ENCODE measurements around the gene AHNAK2.

Gene AHNAK2

GRCh38 chr14:104957146-104958113 is 20.7 kb downstream of the AHNAK2 start:
- TF ChIP-seq ZNF558 (tag by site-specific recombination; IDR thresholded peaks at IDR 0.05): no peak
- no peak for TF ChIP-seq ZNF10 (tag by site-specific recombination; IDR thresholded peaks at IDR 0.05)
- no peak for TF ChIP-seq ZNF311 (tag by site-specific recombination; IDR thresholded peaks at IDR 0.05; ENCODE audit: borderline replicate concordance)
- TF ChIP-seq ZNF48 (tag by site-specific recombination; IDR thresholded peaks at IDR 0.05): no peak
- no peak for TF ChIP-seq ZBTB49 (tag by site-specific recombination; IDR thresholded peaks at IDR 0.05; ENCODE audit: low read depth)
- no peak for TF ChIP-seq SCRT2 (tag by site-specific recombination; IDR thresholded peaks at IDR 0.05)
- TF ChIP-seq ZNF274 (IDR thresholded peaks at IDR 0.05; ENCODE audit: low read length): no peak
- no peak for TF ChIP-seq ZNF274 (tag by site-specific recombination; IDR thresholded peaks at IDR 0.05; ENCODE audit: borderline replicate concordance)
- no peak for TF ChIP-seq ZBTB6 (tag by site-specific recombination; IDR thresholded peaks at IDR 0.05)
- no peak for TF ChIP-seq ZNF518A (tag by site-specific recombination; conservative IDR thresholded peaks at IDR 0.05; ENCODE audit: low read depth)
- TF ChIP-seq ZNF26 (tag by site-specific recombination; IDR thresholded peaks at IDR 0.05): peak; percentile 9; the same call in 1 of the 2 replicates
- TF ChIP-seq ZNF302 (tag by site-specific recombination; IDR thresholded peaks at IDR 0.05; ENCODE audit: low read depth): no peak
- TF ChIP-seq ZNF280C (tag by site-specific recombination; IDR thresholded peaks at IDR 0.05): no peak
- TF ChIP-seq KLF1 (tag by site-specific recombination; IDR thresholded peaks at IDR 0.05): peak; percentile 79
- no peak for TF ChIP-seq ZNF423 (tag by site-specific recombination; IDR thresholded peaks at IDR 0.05)
- TF ChIP-seq KLF17 (tag by site-specific recombination; IDR thresholded peaks at IDR 0.05): no peak
- Histone ChIP-seq H3K9me3 (ENCODE audit: control insufficient read depth, insufficient read depth, low read depth, low read length) (no peaks in the 10 kb centered on the region), H3K27ac (ENCODE audit: extremely low read depth, low read depth, low read length) (no peak overlapping the region), H3K4me3 (ENCODE audit: low read depth, low read length) (no peak overlapping the region), H3K4me1 (ENCODE audit: control insufficient read depth, insufficient read depth, low read length) (no peaks in the 10 kb centered on the region), H3K36me3 (ENCODE audit: control insufficient read depth in 2 of 2, insufficient read depth in 1 of 2, low read length in 2 of 2) (no peaks in the 10 kb centered on the region)
- ChIA-PET POLR2A (no interaction called here), CTCF (no interaction called here)

All from HEK293 (cell line).